ENCODE data around the gene KCNE4. TPM values are rescaled to one million over a fixed set of nuclear protein-coding genes. Genes with fewer than 3 reads are reported as not detected.

KCNE4 gene
- total RNA-seq: 27.2 and 43.9 TPM in 2 replicates

GRCh38 chr2:223051693-223052289 is at the start of gene KCNE4:
Gene KCNE4 (plus strand): TSS chr2:223052190. CDS start chr2:223052831, 641 bp downstream.

Other genes with a start within 250 kb of the KCNE4 start
- 123 and 133 TPM in 2 replicates for gene ACSL3, start 191.2 kb upstream of the KCNE4 start, total RNA-seq

Data from smooth muscle cell of bladder (primary cell).